ENCODE measurements around the gene PJA2.

DNA sequence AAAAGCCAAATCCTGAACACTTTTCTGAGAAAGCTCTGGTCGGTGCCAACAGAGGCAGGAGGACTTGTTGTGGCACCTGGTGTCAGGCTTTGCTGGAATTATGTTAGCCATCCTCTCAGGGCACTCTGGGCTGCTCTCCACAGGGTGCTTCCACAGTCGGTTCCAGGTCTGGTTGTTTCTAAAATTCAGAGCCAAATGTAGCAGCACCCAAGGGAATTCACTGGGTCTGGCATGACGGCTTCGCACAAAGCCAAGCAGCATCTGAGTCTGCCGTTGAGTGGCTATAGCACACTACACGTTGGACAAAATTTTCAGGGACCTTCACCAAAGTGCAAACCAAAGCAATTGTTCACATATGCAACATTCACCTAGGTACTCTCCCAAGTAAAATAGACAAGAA lies 110.2 kb downstream of the PJA2 start:
- TF ChIP-seq, protein P1, sequence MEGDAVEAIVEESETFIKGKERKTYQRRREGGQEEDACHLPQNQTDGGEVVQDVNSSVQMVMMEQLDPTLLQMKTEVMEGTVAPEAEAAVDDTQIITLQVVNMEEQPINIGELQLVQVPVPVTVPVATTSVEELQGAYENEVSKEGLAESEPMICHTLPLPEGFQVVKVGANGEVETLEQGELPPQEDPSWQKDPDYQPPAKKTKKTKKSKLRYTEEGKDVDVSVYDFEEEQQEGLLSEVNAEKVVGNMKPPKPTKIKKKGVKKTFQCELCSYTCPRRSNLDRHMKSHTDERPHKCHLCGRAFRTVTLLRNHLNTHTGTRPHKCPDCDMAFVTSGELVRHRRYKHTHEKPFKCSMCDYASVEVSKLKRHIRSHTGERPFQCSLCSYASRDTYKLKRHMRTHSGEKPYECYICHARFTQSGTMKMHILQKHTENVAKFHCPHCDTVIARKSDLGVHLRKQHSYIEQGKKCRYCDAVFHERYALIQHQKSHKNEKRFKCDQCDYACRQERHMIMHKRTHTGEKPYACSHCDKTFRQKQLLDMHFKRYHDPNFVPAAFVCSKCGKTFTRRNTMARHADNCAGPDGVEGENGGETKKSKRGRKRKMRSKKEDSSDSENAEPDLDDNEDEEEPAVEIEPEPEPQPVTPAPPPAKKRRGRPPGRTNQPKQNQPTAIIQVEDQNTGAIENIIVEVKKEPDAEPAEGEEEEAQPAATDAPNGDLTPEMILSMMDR (IDR thresholded peaks at IDR 0.05), result no peak
- no peak for TF ChIP-seq POLR2A (IDR thresholded peaks at IDR 0.05)
